Right ventricle myocardium superior (tissue), 1 donor: ENCODE results near the gene IRX4. TPM values are rescaled to one million over a fixed set of nuclear protein-coding genes. Genes with fewer than 3 reads are reported as not detected.
"Not testable (repeated sequence)": the region's sequence is repeated elsewhere in the genome, so short reads cannot be mapped to it uniquely, and the experiment has no call there.

ENCODE experiments used
- ATAC-seq: fragments of 200-7000 bp; cut with Tn5 transposase; one replicate; pipeline ENCODE4 v1.9.1; 2020; ENCODE audit warnings: mild to moderate bottlenecking; ENCODE audit not compliant: poor library complexity
- DNase-seq: peaks from one replicate; pipeline ENCODE4 v3.0.0-alpha.2; 2020
- intact Hi-C: fragments of 100-400 bp; cut with DNase I; formaldehyde crosslinking; loops from one replicate; pipeline ENCODE4 v1.11.2; 2022
- total RNA-seq: library from RNA; stranded (reverse); fragmentation: NEBNext Ultra II Directional; extraction: Animal tissue kit (Norgen Biotek cat#: 25700); gene quantifications from one replicate; pipeline ENCODE4 v1.2.1, GENCODE V29; 2021
- donor health status: DM: no; HTN: yes; CAD: no; lungs with severe emphysema.

The IRX4 gene
- total RNA-seq, 1 donor from 2014 or later, result 15.8 TPM

- ATAC-seq (no peak), DNase-seq (peak; percentile 10)
- intact Hi-C loops, result no loop called here
These were observed 31.3 kb downstream of the IRX4 start for GRCh38 chr5:1851290-1851934.

GRCh38 chr5:1850324-1851154, 32.2 kb downstream of the IRX4 start:
- intact Hi-C loops, result no loop called here
- DNase-seq, result peak; percentile 29
- no peak for ATAC-seq

DNA sequence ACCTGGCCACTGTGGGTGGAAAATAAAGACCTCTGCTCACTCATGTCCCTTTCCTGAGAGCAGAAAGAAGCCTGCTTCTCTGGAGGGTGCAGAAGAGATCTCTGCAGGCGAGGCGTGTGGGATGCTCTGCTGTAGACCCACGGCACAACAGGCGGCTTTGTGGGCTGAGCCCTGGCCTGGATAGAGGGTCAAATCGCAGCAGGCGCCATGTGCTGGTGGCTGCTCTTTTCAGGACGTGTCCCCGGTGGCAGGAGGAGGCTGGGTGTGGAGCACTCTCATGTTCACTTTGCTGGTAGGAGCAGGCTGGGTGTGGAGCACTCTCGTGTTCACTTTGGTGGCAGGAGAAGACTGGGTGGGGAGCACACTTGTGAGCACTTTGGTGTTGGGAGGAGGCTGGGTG, 35.1 kb downstream of the IRX4 start:
- ATAC-seq, result no peak
- intact Hi-C loops, result no loop called here
- peak; percentile 13 for DNase-seq

GRCh38 chr5:1847056-1847455, 35.7 kb downstream of the IRX4 start:
- ATAC-seq, result no peak
- DNase-seq, result no peak
- intact Hi-C loops, result no loop called here

DNA sequence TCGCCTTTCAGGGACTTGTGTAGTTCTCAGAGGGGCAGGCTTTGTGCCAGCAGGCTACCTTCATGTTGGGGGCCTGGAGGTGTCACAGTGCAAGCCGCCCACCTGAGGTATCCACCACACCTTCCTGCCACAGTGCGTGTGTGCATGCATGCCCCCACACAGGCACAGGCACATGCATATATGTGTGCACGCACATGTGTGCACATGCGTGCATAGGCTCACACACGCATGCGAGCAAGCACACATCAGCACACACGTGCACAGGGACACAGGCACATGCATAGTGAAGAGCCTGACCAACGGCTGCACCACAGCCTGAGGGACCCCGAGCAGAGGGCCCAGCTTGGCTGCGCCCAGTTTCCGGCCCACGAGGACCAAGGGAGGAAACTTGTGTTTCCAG, 36.1 kb downstream of the IRX4 start:
- no peak for DNase-seq
- ATAC-seq, result no peak
- intact Hi-C loops, result no loop called here

GRCh38 chr5:1845696-1846095, 37.0 kb downstream of the IRX4 start:
- DNase-seq (no peak), ATAC-seq (no peak)
- intact Hi-C loops, result no loop called here

DNA sequence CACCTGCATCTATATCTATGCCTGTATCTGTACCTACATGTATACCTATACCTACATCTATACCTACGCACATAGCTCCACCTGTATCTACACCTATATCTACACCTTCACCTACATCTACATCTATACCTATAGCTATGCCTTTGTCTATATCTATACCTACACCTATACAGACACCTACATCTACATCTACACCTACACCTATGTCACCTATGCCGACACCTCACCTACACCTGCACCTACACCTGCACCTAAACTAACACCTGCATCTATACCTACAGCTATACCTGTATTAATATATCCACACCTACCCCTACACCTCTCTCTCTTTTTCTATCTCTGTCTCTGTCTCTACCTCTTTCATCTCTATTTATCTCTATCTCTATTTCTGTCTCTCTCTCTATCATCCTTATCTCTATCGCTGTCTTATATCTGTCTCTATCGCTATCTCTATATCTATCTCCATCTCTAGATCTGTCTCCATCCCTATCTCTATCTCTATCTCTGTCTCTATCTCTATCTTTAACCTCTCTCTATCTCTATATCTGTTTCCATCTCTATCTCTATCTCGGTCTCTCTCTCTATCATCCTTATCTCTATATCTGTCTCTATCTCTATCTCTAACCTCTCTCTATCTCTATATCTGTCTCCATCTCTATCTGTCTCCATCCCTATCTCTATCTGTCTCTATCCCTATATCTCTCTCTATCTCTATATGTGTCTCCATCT, 37.9 kb downstream of the IRX4 start:
- ATAC-seq, result no peak
- intact Hi-C loops, result no loop called here
- no peak for DNase-seq

DNA sequence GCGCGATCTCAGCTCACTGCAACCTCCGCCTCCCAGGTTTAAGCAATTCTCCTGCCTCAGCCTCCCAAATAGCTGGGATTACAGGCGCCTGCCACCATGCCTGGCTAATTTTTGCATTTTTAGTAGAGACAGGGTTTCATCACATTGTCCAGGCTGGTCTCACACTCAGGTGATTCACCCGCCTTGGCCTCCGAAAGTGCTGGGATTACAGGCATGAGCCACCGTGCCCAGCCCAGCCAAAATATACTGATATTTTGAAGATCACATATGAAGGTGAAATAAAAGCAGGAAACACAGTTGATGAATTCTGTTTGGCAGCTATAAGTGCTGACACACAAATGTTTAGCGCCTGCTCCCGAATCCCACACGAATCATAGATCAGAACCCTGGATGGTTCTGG, 39.0 kb downstream of the IRX4 start:
- DNase-seq, ATAC-seq, intact Hi-C loops: not testable (repeated sequence)

DNA sequence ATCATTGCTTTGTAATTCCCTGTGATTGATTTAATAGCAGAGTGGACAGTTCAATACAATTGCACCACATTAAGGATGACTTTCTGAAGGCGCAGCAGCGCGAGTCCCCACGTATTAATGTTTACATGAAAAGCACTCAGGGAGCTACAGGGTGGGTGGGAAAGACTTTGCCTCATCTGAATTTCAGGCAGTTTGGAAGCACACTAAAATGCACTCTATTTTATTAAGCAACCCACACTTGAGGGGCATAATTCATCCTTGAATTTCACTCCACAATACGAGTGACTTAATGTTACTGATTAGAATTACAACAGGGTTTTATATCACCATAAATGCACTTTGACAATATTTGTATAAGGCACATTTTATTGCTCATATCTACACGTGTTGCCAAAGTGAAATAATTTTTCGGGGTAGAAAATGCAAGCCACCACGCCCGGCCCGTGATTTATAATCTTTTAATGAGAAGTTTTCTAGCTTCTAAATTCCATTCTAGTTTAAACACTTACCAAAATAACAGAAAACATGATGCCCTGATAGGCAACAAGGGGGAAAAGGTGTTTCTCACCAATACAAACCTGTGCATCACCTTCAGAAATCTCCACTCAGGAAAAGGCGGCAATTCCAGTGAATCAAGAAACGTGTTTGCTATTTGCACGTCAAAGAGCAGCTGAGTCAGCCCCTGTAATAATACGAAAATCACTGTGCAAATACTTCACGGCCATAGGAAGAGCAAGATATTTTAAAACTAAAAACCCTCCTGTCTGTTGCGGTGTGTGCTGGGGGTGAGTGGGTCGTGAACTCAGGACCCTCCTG, 40.5 kb downstream of the IRX4 start:
- intact Hi-C loops, result no loop called here
- DNase-seq, result no peak
- ATAC-seq, result no peak

GRCh38 chr5:1840741-1841521, 41.8 kb downstream of the IRX4 start:
- DNase-seq (peak; percentile 77), ATAC-seq (peak; percentile 91)
- intact Hi-C loops, result no loop called here

GRCh38 chr5:1840071-1840547, 42.6 kb downstream of the IRX4 start:
- intact Hi-C loops, result no loop called here

GRCh38 chr5:1838013-1838412, 44.7 kb downstream of the IRX4 start:
- intact Hi-C loops, result no loop called here
- ATAC-seq (no peak), DNase-seq (no peak)

More at GRCh38 chr5:1840071-1840547, 42.6 kb downstream of the IRX4 start:
- DNase-seq (peak; percentile 30), ATAC-seq (no peak)

DNA sequence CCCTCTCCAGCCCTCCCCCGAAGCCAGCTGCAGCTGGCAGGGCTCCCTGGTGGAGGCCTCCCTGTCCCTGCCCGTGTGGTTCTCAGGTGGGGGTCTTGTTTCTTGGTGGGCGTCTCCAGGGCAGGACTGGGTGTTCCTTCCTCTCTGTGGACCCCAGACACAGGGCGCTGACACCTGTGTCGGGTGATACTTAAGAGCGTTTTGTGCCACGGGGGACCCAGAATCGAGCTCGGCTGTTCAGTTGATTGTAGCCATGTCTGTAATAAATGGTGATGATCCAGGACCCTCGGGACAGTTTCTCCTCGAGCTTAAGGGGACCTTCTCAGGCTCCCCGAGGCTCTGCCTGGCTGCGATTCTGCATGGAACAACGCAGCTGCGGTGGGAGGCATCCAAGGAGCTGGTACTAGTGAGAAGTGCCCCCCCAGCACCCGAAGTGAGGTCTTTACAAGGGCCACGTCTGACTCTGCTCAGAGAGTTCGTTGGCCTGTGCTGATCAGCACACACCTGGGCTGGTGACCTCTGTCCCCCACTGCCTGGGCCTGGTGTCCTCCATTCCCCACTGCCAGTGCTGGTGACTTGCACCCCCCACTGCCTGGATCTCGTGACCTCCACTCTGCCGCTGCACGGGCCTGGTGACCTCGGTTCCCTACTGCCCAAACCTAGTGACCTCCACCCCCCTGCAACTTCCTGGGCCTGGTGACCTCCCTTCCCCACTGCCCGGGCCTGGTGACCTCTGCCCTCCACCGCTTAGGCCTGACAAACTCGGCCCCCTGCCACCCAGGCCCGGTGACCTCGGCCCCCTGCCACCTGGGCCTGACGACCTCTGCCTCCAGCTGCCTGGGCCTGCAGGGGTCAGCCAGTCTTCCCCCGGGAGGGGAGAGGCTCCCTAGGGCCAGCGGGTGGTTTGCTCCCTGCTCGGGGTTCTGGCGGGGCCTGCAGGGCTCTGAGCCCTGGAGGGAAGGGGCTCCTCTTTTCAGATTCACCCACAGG, 45.5 kb downstream of the IRX4 start:
- DNase-seq (peak; percentile 31), ATAC-seq (no peak)
- intact Hi-C loops, result no loop called here

- DNase-seq (peak; percentile 54), ATAC-seq (peak; percentile 60)
- intact Hi-C loops, result no loop called here
These were observed 46.4 kb downstream of the IRX4 start for GRCh38 chr5:1836176-1836890.

DNA sequence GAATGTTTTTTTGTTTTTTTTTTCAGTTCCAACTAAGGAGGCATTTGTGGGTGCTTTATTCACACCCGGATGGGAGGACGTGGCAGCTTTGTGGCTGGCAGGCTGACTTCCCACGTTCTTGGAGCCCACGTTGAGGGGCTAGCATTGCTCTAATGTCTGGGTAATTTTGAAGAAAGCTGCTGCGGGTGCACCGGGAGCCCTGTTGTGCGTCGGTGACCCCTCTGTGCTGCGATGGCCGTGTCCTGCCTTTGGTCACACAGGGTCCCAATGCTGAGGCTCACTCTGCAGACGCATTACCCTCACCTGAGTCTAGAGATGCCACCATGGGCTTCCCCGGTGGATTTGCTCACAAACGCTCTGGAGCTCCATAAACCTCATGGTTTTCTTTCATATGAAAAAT, 47.3 kb downstream of the IRX4 start:
- intact Hi-C loops, result no loop called here
- ATAC-seq, result no peak
- no peak for DNase-seq

GRCh38 chr5:1834721-1835429, 47.9 kb downstream of the IRX4 start:
- DNase-seq (no peak), ATAC-seq (no peak)
- intact Hi-C loops, result no loop called here
